Measurements from ENCODE around the gene SBNO2.

Gene SBNO2

DNA sequence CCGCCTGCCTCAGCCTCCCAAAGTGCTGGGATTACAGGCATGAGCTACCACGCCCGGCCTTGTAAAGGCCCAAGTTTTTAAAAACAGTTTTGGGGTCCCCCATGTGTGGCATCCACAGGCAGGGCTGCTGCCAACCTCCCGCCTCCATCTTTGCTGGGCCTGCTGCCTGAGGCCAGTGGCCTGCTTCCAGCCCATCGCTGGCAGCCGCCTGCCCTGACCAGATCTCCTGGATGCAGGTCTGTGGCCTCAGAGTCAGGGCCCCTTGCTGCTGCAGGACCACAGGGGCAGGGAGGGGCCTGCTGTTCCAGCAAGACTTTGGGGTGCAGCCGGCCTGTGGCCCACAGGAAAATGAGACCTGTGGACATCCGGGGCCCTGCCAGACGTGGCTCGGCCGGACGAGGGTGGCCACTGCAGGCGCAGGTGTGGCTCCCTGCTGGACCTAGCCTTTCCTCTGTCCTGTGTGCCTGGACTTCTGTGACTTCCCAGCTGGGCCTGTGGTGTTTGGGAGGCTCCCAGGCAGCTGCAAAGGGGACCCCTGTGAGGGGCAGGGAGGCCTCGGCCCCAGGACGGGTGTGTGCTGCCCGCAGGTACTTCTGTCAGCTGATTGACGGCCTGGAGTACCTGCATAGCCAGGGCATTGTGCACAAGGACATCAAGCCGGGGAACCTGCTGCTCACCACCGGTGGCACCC, 45.9 kb upstream of the SBNO2 start:
- TF ChIP-seq, protein P1, sequence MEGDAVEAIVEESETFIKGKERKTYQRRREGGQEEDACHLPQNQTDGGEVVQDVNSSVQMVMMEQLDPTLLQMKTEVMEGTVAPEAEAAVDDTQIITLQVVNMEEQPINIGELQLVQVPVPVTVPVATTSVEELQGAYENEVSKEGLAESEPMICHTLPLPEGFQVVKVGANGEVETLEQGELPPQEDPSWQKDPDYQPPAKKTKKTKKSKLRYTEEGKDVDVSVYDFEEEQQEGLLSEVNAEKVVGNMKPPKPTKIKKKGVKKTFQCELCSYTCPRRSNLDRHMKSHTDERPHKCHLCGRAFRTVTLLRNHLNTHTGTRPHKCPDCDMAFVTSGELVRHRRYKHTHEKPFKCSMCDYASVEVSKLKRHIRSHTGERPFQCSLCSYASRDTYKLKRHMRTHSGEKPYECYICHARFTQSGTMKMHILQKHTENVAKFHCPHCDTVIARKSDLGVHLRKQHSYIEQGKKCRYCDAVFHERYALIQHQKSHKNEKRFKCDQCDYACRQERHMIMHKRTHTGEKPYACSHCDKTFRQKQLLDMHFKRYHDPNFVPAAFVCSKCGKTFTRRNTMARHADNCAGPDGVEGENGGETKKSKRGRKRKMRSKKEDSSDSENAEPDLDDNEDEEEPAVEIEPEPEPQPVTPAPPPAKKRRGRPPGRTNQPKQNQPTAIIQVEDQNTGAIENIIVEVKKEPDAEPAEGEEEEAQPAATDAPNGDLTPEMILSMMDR (IDR thresholded peaks at IDR 0.05; ENCODE audit: low read depth, low read length): no peak
- no peak for DNase-seq (ENCODE audit: extremely low read depth, low read depth)

DNA sequence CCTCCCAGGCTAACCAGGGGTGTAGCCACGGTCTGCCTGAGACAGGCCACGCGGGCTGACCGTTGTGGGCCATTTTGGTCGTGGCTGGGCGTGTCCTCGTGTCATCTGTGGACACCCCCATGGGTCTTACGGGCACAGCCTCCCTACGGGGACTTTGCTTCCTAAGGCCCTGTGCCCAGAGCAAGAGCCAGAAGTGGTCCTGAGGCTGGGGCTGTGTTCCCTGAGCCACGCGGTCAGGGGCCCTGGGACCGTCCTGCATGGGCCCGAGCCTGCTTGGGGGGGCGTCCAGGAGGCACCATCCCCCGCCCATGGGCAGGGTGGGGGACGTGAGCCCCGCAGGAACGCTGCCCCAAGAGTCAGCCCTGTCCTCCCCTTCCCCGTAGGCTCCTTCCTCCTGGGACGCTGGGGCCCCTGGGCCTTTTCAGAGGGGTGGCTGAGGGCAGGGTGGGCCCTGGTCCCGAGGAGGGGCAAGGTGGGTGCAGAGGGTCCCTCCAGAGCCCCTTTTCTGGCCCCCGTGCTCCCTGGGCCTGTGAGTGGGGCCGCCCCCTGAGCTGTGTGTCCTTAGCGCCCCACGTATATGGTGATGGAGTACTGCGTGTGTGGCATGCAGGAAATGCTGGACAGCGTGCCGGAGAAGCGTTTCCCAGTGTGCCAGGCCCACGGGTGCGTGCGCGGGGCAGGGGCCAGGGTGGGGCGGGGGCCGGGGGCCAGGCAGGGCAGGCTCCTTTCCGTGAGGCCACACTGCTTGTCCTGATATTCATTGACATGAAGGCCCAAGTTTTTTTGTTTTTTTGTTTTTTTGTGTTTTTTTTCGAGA, 44.9 kb upstream of the SBNO2 start:
- DNase-seq (ENCODE audit: extremely low read depth, low read depth): no peak
- TF ChIP-seq, protein P1 (IDR thresholded peaks at IDR 0.05; ENCODE audit: low read depth, low read length): no peak

DNA sequence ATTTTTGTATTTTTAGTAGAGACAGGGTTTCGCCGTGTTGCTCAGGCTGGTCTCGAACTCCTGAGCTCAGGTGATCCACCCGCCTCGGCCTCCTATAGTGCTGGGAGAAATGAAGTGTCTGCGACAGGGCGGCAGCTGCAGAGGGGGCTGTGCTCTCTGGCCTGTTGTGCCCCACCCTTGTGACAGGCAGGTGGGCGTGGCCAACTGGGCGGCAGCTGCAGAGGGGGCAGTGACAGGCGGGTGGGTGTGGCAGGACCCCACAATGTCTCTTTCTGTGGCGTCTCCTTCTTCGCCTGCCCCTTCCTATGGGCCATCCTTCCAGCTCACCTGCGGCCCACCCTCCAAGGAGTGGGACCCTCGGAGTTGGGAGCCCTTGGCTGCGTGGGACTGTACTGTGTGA, 43.3 kb upstream of the SBNO2 start:
- TF ChIP-seq, protein P1 (IDR thresholded peaks at IDR 0.05; ENCODE audit: low read depth, low read length): no peak
- no peak for DNase-seq (ENCODE audit: extremely low read depth, low read depth)

DNA sequence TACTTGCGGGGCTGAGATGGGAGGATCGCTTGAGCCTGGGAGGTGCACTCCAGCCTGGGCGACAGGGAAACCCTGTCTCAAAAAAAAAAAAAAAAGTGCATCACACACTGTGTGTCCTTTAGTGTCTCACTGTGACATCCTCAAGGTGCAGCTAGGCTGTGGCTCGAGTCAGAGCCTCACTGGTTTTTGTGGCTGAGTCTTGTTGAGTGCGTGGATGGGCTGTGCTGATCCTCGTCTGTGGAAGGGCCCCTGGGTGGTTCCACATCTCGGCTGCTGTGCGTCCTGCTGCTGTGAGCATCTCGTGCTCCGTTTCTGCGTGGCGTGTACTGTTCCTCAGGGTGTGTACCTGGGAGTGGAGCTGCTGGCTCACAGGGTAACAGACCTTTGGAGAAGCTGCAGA, 42.7 kb upstream of the SBNO2 start:
- TF ChIP-seq, protein P1 (IDR thresholded peaks at IDR 0.05; ENCODE audit: low read depth, low read length): no peak
- DNase-seq (ENCODE audit: extremely low read depth, low read depth): no peak

DNA sequence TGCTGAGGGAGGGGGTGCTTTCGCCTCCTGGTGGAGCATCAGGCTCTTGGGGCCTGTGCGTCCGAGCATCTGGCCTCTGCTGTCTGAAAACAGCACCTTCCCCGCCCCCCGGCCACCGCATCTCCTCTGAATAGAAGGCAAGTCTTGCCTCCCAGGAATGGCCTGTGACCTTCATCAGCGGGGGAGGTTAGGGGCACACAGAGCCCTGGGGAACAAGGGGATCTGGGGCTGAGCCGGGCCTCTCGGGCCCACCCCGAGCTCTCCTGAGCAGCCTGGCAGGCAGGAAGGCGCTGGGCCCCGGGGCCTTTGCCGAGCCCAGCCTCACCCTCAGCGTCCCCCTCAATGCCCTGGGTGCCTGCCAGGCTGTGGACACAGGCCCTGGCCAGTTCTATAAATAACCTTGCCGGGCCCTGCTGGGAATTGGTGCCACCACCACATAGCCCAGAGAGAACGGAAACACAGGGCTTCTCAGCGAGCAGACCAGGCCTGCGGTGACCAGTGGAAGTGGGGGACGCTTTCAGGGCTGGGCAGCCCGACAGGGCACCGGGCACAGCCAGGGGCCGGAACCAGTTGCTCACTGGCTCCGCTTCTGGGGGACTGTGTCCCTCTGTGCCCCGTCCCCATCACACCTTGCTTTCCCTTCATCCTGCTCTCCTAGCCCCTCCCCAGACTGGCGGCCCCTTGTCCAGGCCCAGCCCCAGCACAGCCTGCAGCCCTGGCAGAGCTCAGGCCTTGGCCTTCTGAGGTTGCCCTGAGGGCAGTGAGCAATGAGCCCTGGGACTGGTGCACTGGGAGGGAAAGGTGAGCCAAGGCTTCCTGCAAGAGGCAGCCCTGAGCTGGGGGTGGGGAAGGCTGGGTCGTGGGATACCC, 41.0 kb upstream of the SBNO2 start:
- TF ChIP-seq, protein P1 (IDR thresholded peaks at IDR 0.05; ENCODE audit: low read depth, low read length): no peak
- no peak for DNase-seq (ENCODE audit: extremely low read depth, low read depth)

DNA sequence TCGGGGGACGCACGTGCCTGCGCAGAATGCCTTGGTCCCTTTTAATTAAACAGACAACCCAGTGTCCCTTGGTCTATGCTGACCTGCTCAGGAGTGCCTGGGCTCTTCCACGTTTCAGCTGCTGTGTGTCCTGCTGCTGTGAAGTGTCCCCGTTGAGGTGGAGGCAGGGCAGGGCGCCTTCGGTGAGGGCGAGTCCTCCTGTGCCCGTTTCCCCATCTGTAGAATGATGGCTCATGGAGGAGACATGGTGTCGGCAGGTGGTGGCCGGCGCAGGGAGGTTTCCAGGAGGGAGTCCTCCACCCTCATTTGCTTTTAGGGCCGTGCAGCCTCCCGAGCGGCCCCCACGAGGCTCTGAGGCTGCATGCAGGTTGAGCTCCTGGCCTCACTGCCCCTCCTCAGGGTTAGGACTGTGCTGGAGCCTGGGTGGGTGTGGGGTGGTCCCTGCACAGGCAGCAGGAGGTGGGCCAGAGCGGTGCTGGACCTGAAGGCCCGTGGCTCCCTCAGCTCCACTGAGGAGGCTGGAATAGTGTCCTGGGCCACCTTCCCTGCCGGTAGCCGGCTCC, 40.3 kb upstream of the SBNO2 start:
- TF ChIP-seq, protein P1 (IDR thresholded peaks at IDR 0.05; ENCODE audit: low read depth, low read length): no peak
- DNase-seq (ENCODE audit: extremely low read depth, low read depth): no peak

All from AG09319 (cell line).